OCI-LY3 (cell line): ENCODE measurements around the gene MIPOL1.
"Not testable (repeated sequence)": the region's sequence is repeated elsewhere in the genome, so short reads cannot be mapped to it uniquely, and the experiment has no call there.

Experiments used
- H2AFZ ChIP-seq: fragments of 200-600, 300-600 bp; shearing (Covaris generic); 2 replicates; pipeline ENCODE4 v1.6.0; 2014; ENCODE audit warnings: antibody characterized with exemption, low read depth, low read length
- H3K27ac ChIP-seq: fragments of 200-600, 300-600 bp; sonication (generic); 2 replicates; pipeline ENCODE4 v1.5.1; 2014; ENCODE audit warnings: mild to moderate bottlenecking, low read length, moderate library complexity, mixed read lengths
- H3K27me3 ChIP-seq: fragments of 200-600, 300-600 bp; sonication (generic); 2 replicates; pipeline ENCODE4 v1.6.1; 2014; ENCODE audit warnings: low read depth, low read length, mixed read lengths
- H3K36me3 ChIP-seq: fragments of 200-600, 300-600 bp; sonication (generic); replicated peaks from 2 replicates; pipeline ENCODE3; 2014; ENCODE audit warnings: low read depth, low read length, mixed read lengths
- H3K4me1 ChIP-seq: fragments of 300-600, 200-600 bp; sonication (generic); 2 replicates; pipeline ENCODE4 v1.6.1; 2014; ENCODE audit warnings: low read length, mixed read lengths
- H3K4me2 ChIP-seq: fragments of 200-600, 300-600 bp; sonication (generic); 2 replicates; pipeline ENCODE4 v1.6.1; 2014; ENCODE audit warnings: low read length, mixed read lengths
- H3K4me3 ChIP-seq: fragments of 300-600, 200-600 bp; sonication (generic); 2 replicates; pipeline ENCODE4 v1.5.1; 2014; ENCODE audit warnings: antibody characterized with exemption, mild to moderate bottlenecking, low read length, moderate library complexity
- H3K79me2 ChIP-seq: fragments of 300-600, 200-600 bp; shearing (Covaris generic); 2 replicates; pipeline ENCODE4 v1.6.1; 2014; ENCODE audit warnings: mild to moderate bottlenecking, low read length, mixed read lengths
- H3K9ac ChIP-seq: fragments of 300-600, 200-600 bp; shearing (Covaris generic); 2 replicates; pipeline ENCODE4 v1.6.0; 2014; ENCODE audit warnings: mild to moderate bottlenecking, low read length, moderate library complexity
- H3K9me3 ChIP-seq: fragments of 200-600, 300-600 bp; shearing (Covaris generic); 2 replicates; pipeline ENCODE4 v1.6.1; 2014; ENCODE audit warnings: low read length, mixed read lengths; ENCODE audit not compliant: insufficient read depth
- H4K20me1 ChIP-seq: fragments of 200-600, 300-600 bp; sonication (generic); 2 replicates; pipeline ENCODE4 v1.6.1; 2016; ENCODE audit warnings: low read length, mixed read lengths; ENCODE audit not compliant: insufficient read depth
- CTCF ChIP-seq: fragments of 200-600, 300-600 bp; sonication (generic); IDR thresholded peaks from 2 replicates; pipeline ENCODE4 v1.5.1; 2014; ENCODE audit warnings: antibody characterized with exemption, low read length, low read depth
- EZH2phosphoT487 ChIP-seq: fragments of 200-600 bp; shearing (Covaris generic); IDR thresholded peaks from 2 replicates; pipeline ENCODE4 v1.6.1; 2018; ENCODE audit warnings: antibody characterized with exemption, mixed run types, low read depth

MIPOL1 gene

GRCh38 chr14:37553935-37554550, 356.3 kb downstream of the MIPOL1 start:
- Histone ChIP-seq H3K4me3 (no peak overlapping the region), H3K36me3 (no peaks in the 10 kb centered on the region), H2AFZ (no peak overlapping the region), H4K20me1 (no peaks in the 10 kb centered on the region), H3K4me1 (no peaks in the 10 kb centered on the region), H3K9me3 (no peaks in the 10 kb centered on the region), H3K27me3 (no peaks in the 10 kb centered on the region), H3K27ac (no peak overlapping the region), H3K4me2 (no peak overlapping the region), H3K79me2 (no peaks in the 10 kb centered on the region), H3K9ac (no peak overlapping the region)
- TF ChIP-seq CTCF (no peak), EZH2phosphoT487 (no peak)

DNA sequence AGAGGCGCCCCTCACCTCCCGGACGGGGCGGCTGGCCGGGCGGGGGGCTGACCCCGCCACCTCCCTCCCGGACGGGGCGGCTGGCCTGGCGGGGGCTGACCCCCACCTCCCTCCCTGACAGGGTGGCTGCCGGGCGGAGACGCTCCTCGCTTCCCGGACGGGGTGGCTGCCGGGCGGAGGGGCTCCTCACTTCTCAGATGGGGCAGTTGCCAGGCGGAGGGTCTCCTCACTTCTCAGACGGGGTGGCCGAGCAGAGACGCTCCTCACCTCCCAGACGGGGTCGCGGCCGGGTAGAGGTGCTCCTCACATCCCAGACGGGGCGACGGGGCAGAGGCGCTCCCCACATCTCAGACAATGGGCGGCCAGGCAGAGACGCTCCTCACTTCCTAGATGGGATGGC, 357.9 kb downstream of the MIPOL1 start:
- not testable (repeated sequence) for H2AFZ ChIP-seq, H3K27me3 ChIP-seq, H3K36me3 ChIP-seq, H3K4me2 ChIP-seq, H3K4me3 ChIP-seq, H3K9me3 ChIP-seq, H3K4me1 ChIP-seq, H3K79me2 ChIP-seq, H4K20me1 ChIP-seq, H3K27ac ChIP-seq, H3K9ac ChIP-seq

- Histone ChIP-seq H3K27ac (no peak overlapping the region), H2AFZ (no peak overlapping the region), H3K36me3 (no peaks in the 10 kb centered on the region), H3K9me3 (no peaks in the 10 kb centered on the region), H3K4me2 (no peak overlapping the region), H3K9ac (no peak overlapping the region), H3K79me2 (no peaks in the 10 kb centered on the region), H3K27me3 (no peaks in the 10 kb centered on the region), H4K20me1 (no peaks in the 10 kb centered on the region), H3K4me3 (no peak overlapping the region), H3K4me1 (no peaks in the 10 kb centered on the region)
- TF ChIP-seq CTCF = no peak
- TF ChIP-seq EZH2phosphoT487 = no peak
Measured at GRCh38 chr14:37558740-37559139, 361.0 kb downstream of the MIPOL1 start.

- TF ChIP-seq CTCF = no peak
- Histone ChIP-seq H3K27me3 (no peaks in the 10 kb centered on the region), H3K79me2 (no peaks in the 10 kb centered on the region), H3K27ac (no peak overlapping the region), H3K9ac (no peak overlapping the region), H3K4me2 (no peak overlapping the region), H3K36me3 (no peaks in the 10 kb centered on the region), H3K9me3 (no peaks in the 10 kb centered on the region), H4K20me1 (no peaks in the 10 kb centered on the region), H2AFZ (no peak overlapping the region), H3K4me3 (no peak overlapping the region), H3K4me1 (no peaks in the 10 kb centered on the region)
Measured at GRCh38 chr14:37559386-37559785, 361.6 kb downstream of the MIPOL1 start.

- TF ChIP-seq CTCF (no peak), EZH2phosphoT487 (no peak)
- Histone ChIP-seq H3K4me3 (no peak overlapping the region), H2AFZ (no peak overlapping the region), H3K9ac (no peak overlapping the region), H4K20me1 (no peaks in the 10 kb centered on the region), H3K4me1 (no peaks in the 10 kb centered on the region), H3K36me3 (no peaks in the 10 kb centered on the region), H3K27ac (no peak overlapping the region), H3K4me2 (no peak overlapping the region), H3K79me2 (no peaks in the 10 kb centered on the region), H3K27me3 (no peaks in the 10 kb centered on the region), H3K9me3 (no peaks in the 10 kb centered on the region)
Measured at GRCh38 chr14:37563189-37563588, 365.5 kb downstream of the MIPOL1 start.
